Suppressor macrophage treated with lipopolysaccharide for 4 hours (primary cell): ENCODE results near the gene WLS.

ENCODE experiments used
- DNase-seq: peaks from one replicate; pipeline ENCODE4 v3.0.0-alpha.2; 2020

The WLS gene

DNA sequence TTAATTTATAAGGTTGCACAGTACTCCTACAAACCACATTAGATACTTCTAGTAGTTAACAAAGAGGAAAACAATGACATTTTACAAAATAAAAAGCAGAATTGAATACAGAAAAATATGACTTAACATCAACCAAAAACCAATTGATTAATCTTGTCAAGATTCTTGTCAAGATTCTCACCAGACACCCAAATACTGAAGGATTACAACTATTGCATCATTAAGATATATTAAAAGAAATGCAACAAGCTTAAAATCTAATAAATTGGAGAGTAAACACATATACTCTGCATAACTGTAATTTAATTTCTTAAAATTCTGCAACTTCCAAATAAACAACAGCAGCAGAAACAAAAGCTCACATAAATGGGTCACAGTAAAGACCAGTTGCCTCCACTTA, 4.7 kb downstream of the WLS start:
- DNase-seq: no peak

DNA sequence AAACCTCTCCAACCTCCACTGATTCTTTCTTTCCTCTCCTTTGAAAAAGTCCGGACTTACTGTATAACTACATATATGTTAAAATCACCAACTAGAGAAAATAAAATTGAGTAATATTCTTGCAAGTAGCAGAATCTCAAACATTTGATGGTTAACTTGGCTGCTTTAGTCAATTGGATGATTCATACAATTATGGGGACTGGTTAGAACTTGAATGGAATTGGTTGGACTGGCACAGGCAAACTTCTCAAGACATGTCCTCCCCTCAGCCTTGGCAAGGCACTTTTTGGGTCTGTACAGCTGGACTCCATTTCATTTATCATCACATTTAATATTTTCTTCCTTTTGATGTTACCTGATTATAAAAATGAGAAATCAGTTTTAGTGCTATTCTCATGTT, 6.5 kb downstream of the WLS start:
- DNase-seq: no peak

DNA sequence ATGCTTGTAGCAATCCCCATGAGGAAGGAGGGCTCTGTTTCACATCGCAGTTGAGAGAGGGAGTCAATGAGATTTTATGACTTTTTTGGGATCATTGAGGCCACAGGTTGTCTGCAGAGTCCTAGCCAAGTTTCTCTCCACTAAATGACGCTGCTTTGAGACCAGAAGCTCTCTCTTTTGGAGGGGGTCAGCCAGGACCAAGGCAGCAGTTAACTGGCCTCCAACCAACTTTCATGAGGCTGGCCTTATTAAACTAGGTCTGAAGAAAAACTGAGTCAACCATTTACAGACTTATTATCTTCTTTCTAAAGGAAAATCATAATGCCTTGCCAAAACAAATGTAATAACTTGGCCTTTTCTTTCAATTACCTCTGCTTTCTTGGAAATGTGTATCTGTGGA, 8.6 kb downstream of the WLS start:
- no peak for DNase-seq

DNA sequence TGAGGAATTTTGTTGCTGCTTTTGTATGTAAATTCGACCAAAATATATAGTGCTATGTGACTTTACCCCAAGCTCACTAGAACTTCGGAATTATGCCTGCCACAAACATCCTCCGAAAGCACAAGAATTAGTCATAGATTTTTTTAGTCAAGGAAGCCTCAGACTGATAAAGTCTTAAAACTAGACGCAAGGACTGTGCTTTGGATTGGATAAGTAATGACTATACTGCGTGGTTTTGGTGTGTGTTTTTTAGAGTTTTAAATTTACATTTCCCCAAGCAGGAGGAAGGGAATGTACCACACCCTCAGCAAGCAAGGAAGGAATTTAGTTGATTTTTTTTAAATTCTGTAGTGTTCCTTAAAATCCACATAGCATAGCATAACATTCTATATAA, 10.3 kb downstream of the WLS start:
- no peak for DNase-seq

GRCh38 chr1:68221001-68221979, 11.0 kb downstream of the WLS start:
- no peak for DNase-seq

- no peak for DNase-seq
Measured at GRCh38 chr1:68220420-68220819, 11.9 kb downstream of the WLS start.

GRCh38 chr1:68218490-68218889, 13.8 kb downstream of the WLS start:
- DNase-seq: no peak

DNA sequence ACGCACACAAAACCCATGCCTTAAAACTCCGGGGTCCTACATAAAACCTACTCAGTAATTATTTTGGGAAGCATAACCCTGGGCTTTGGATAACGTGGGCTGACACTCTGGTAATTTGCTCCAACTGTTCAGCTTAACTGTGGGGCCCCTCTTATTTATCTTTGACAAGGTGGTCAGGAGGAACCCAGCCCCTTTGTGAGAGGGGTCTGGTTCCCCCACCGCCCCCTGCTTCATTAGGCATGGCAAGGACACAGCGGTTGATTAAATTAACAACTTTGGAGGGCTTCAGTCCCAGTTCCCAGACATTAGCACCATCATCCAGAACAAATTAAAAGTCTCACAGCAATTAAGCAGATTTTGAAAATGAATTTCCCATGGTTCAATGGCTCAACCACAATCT, 14.7 kb downstream of the WLS start:
- no peak for DNase-seq

DNA sequence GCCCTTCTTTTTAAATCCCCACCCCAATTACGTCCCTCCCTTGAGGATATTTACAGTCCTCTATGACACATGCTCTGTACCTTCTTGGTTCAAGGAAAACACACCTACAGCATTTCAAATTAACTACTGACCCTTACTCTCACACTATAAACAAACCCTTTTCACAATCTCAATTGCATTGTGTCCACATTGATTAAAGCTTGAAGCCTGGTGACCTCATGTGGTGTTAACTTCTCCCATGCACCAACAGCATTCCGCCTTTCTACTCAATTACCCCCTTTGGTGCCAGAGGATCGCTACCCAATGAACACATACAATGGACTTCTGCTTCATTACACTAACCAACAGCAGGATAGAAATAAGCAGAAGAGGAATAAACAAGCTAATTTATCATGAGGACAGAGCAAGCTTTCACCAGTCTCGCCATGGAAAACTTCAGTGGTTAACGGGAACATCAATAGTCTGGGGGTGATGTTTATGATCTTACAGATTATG, 15.2 kb downstream of the WLS start:
- no peak for DNase-seq

- no peak for DNase-seq
Measured at GRCh38 chr1:68216089-68216772, 16.1 kb downstream of the WLS start.

DNA sequence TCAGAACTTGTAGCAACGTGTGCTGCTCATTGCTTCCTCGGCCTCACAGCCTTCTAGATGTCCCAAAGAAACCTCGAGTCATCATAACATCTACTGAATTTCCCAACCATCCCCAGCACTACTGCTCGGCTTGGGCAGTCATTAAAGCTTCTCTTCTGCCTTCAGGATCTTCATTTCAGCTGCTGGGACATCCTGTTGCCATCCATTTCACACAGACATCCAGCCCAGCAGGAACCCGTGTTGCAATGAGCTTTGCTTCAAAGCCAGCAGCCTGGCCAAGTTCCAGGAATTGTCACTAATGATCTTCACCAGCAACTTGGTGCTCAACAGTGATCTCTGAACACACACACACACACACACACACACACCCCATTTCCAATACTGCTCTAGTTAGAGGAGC, 18.5 kb downstream of the WLS start:
- peak; percentile 13 for DNase-seq

GRCh38 chr1:68211761-68212380, 20.5 kb downstream of the WLS start:
- no peak for DNase-seq

DNA sequence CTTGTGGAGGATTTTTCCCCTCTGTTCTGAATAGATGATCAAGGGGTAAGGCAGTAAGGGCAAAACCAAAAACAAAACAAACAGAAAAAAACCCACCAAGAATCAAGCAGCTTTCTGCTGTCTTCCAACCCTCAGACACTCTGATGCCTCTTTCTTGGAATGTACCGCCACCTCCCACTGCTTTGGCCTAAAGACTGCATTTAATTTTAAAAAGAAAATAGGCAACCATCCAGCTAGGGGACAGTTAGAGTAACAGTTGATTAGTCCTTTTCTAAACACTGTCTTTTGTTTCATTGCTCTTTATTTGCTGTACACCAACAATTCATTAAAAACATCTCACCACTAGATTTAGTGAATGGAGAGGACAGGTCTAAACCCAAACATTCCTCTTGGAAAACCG, 21.5 kb downstream of the WLS start:
- no peak for DNase-seq

DNA sequence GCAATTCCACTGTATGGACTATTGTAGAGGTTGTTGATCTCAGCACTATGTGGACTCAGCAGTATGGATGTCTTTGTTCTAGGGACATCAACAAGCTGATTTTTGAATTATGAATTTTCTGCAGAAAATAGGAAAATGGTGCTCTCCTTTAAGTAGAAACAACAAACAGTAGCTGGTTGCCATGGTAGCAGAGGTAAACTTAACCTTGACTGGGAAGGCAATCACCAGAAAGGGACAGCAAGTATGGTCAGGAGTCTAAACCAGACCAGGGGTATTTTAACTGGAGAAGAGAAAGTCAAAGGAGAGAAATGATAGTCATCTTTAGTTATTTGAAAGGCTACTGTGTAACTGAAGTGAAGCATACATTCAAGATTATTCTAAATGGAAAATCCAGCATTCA, 22.3 kb downstream of the WLS start:
- DNase-seq: no peak

DNA sequence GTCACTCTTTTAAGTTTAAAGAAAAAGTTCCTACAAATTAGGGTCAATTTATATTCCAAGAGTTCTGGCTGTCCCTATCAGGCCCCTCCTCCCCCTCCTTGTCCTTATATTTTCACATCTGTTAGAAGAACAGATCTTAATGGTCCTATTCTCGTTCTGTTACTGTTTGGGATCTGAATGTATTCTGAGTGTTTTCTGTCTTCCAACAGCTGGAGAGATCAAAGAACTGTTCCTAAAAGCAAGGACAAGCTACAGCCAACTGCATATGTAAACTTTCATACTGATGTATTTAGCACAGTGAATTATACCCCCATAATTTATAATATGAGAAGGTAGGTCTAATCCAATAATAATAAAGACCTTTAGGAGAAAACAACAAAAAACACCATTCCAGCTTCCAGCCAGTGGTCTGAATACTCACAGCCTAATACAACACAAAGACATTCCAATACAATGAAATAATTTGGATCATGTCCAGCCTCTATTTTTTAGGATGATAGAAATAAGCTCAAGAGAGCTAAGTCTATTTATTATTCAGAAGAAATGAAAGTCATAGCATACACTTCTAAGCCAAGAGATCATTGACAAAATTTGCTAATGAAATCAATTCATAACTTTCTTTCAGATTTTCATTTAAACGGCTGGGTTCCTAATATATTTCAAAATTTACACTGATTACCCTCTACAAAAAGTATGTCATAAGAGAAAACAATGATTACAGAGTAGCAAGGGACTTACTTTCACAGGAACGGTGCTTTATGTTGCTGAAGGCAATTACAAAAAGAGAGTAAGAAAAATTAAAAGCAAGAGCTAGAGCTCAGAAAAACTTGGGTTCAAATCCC, 25.3 kb downstream of the WLS start:
- no peak for DNase-seq

DNA sequence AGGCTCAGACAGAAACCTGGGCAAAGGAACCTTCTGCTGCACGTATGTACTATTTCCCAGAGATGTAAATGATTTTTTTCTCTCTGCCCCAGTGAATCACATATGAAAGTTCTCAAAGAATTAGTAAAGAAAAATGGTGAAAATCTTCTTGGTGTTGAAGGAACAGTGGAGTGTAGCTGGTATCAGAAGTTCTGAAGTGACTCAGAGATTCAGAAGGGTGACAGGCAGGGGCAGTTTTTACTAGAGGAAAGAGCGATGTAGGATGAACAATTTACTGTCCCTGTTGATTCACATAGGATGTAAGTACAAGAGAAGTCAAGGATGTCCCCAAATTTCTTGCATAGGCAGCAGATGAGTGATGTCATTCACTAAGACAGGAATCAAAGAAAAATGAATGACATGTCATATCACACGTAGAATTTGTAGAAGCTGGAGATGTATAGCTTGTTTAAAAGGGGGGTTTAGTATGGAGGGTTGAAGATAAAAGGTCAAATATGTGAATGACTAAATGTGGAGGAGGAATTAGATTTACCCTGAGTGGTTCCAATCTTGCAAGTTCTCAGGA, 26.4 kb downstream of the WLS start:
- DNase-seq: no peak

DNA sequence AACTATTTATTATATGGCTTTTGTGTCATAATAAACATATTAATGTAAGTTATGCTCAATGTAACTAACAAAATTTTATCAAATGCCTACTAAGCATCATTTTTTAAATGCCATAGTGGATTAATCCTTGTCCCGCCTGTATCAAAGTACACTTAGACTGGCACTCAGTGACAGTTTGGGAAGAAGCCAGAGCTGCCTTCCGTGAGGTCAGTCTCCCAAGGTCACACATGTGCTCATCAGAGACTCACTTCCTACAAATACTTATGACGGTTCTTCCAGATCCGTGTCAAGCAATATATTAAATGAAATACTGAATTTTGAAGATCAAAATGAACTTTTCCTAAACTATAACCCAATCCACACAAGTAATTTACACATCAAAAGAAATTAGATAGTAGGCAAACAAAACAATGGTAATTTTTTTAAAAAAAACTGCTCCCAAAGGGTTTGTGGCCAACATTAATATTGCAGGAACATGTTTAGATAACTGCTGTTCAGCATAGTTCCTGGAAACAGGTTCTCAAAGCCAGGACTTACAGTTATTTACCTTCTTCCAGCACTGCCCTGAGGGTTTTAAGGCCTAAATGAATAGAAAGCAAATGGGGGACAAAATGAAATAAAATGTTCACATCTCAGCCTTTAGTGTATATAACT, 27.2 kb downstream of the WLS start:
- DNase-seq: no peak

DNA sequence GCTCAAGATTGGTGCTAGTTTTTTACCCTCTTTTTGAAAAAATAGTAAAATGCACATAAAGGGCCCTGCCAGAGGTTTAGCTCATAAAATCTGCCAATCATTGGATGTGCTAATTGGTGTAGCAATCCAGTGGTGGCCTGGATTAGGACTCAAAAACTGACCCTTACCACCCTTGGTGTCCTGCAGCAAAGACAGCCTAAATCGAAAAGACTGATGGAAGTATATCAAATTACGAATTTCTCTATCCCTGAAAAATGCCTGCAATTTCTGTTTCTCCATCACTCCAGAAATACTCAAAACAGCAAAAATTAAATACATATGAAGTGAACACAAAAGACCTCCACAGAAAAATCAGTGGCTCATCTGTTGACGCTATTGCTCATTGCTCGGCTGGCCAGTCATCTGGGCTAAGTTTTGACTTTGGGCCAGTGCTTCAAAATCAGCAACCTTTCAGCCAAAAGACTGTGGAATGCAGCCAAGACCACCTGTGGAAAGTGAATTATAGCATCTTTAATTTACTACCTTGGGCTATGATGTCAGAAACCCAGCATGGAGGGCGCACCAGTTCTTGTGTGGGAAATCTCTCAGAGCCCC, 30.0 kb downstream of the WLS start:
- no peak for DNase-seq

DNA sequence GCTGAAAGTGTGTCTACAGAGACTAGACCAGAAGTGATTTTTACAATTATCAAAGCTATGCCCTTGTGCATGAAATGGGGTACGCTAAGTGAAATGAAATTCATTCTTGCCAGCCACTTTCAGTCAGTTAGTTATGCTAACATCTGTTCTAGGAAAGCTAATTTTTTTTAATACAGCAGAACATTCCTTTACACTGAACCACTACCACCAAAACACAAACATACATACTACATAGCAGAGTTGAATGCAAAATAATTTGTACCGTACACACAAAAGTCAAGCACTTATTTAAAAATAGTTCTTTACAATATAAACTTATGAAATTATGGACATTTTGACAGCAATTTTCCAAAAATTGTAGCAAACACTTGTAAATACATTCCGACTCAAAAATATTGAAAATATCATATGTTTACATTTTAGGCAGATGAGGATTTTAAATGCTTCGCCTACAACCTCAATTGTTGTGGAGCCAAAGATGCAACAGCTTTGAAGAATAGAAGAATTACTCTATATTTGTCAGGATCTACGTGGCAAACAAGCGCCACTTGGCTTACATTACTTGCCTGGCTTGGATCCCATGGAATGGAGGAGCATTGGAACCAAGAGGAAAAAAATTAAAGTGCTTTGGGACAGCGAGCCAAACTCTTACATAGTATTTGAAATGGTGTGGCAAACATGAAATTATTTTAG, 30.6 kb downstream of the WLS start:
- no peak for DNase-seq

DNA sequence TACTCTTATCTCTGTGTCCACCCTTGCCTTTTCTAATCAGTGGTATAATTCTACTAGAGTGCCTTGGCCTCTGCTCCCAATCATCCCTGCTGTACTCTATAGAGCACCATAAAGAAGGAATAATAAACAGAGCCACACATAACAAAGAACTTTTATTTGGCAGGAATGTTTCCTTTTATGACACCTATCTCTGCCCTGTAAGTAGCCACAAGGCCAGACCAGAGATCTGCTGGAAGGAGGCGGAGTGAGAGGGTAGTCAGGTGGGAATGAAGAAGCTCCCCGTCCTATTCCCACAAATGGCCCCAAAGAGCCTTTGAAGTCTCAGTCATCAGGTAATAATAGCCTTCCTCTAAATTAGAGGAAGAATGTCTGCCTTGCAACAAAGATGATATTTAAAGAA, 32.7 kb downstream of the WLS start:
- DNase-seq: no peak

DNA sequence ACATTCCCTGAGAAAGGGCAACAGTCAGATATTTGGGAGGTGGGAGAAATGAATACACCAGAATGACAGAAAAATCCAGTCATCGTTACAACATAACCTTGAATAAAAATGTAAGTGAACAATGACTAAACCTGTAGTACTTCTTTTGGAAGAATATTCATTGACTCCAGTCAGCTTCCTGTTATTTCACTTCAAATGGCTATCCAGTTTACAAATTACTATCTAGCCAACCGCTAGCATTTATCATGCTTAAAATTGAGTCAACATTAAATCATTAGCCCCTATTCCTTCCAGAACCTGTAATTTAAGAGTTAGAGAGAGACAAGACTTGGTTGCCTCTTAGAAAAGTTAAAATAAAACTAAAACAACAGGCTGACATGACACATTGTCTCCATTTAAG, 33.6 kb downstream of the WLS start:
- no peak for DNase-seq
